HG03432 (cell line): ENCODE results near the gene SNX30.

ENCODE experiments used
- ATAC-seq: cut with Tn5 transposase; IDR thresholded peaks from one replicate; pipeline ENCODE4 v1.9.1; 2021; ENCODE audit warnings: mild to moderate bottlenecking, moderate library complexity; ENCODE audit not compliant: unreplicated experiment

SNX30 gene

GRCh38 chr9:112914524-112914923 is 164.0 kb downstream of the SNX30 start:
- ATAC-seq = no peak

DNA sequence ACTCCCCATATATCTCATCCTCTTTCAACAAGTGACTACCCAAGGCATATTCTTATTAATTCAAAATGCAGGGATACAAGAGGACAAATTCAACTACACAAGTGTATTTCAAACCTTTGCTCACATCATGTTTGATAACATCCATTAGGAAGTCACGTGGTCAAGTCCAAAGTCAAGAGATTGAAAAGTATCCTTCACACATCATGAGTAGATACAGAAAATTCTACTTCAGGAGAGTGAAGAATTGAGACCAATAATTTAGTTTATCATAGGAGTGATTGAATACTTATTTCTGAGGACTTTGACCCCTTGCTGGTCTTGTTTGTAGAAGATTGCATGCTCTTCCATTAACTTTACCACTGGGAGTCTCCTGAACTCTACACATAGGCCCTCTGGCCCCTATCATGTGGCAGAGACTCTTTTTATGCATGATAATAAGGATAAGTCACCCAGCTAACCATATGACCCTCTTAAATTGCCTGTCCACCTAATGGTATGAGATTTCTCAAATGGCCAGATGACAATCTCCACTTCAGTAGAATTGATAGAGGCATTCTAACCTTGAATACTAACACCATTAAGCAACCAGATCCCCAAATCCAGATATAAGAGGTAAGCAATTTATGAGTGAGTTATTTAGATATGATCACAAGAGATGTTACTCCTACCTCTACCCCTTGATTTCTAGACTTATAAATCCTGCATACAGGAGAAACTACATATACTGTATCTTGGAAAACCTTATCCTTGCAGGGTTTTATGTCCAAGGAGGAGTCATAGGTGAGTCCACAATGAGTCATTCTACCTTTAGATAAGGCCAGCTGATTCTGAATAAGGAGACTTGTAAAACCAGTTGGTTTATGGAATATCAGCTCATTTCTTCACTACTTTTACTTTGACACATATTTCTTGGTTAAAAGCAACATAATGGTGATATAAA is 166.8 kb downstream of the SNX30 start:
- no peak for ATAC-seq

DNA sequence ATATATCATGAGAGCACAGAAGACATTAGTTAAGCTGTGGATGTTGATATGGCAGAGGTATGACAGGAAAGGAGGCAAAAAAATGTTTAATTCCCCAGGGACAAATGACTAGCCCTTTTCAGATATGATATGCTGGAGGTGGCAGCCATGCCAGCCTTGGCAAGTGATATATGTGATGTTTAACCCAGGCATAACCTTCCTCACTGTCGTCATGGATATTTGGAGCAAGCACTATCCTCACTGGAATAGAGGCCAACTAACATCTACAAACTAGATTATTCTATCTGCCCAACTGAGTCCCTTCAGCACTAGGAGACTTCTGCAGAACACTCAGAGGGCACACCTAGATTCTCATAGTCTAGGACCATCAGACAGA is 167.4 kb downstream of the SNX30 start:
- no peak for ATAC-seq

- no peak for ATAC-seq
Observed at GRCh38 chr9:112921549-112921948, 171.0 kb downstream of the SNX30 start.
